HPDE6-E6E7 (cell line): Measurements from ENCODE around the gene NYAP2.

ENCODE experiments used
- DNase-seq: peaks from one replicate; pipeline ENCODE4 v3.0.0; 2011; ENCODE audit warnings: missing footprints; ENCODE audit errors: extremely low spot score

Gene NYAP2

GRCh38 chr2:225558399-225559071, 159.0 kb downstream of the NYAP2 start:
- DNase-seq, result no peak

GRCh38 chr2:225559072-225559415, 159.5 kb downstream of the NYAP2 start:
- no peak for DNase-seq

- DNase-seq, result no peak
These were observed 167.3 kb downstream of the NYAP2 start for GRCh38 chr2:225566798-225567197.

- no peak for DNase-seq
These were observed 170.5 kb downstream of the NYAP2 start for GRCh38 chr2:225569995-225570394.

GRCh38 chr2:225573603-225574002, 174.1 kb downstream of the NYAP2 start:
- no peak for DNase-seq

- DNase-seq, result no peak
These were observed 175.2 kb downstream of the NYAP2 start for GRCh38 chr2:225574582-225575138.

- DNase-seq, result no peak
These were observed 181.6 kb downstream of the NYAP2 start for GRCh38 chr2:225581135-225581534.

- no peak for DNase-seq
These were observed 182.4 kb downstream of the NYAP2 start for GRCh38 chr2:225581906-225582305.

- DNase-seq, result no peak
These were observed 183.0 kb downstream of the NYAP2 start for GRCh38 chr2:225582355-225583116.

GRCh38 chr2:225584796-225585195, 185.3 kb downstream of the NYAP2 start:
- no peak for DNase-seq

GRCh38 chr2:225590932-225591331, 191.4 kb downstream of the NYAP2 start:
- DNase-seq, result no peak

- no peak for DNase-seq
These were observed 198.4 kb downstream of the NYAP2 start for GRCh38 chr2:225597911-225598310.

- DNase-seq, result no peak
These were observed 198.9 kb downstream of the NYAP2 start for GRCh38 chr2:225598426-225598825.

- DNase-seq, result no peak
These were observed 199.4 kb downstream of the NYAP2 start for GRCh38 chr2:225598897-225599296.

- DNase-seq, result no peak
These were observed 200.3 kb downstream of the NYAP2 start for GRCh38 chr2:225599856-225600255.

- no peak for DNase-seq
These were observed 200.9 kb downstream of the NYAP2 start for GRCh38 chr2:225600444-225600843.

- DNase-seq, result no peak
These were observed 201.4 kb downstream of the NYAP2 start for GRCh38 chr2:225600865-225601264.

GRCh38 chr2:225602205-225602604, 202.7 kb downstream of the NYAP2 start:
- no peak for DNase-seq

GRCh38 chr2:225608136-225608535, 208.6 kb downstream of the NYAP2 start:
- DNase-seq, result no peak

GRCh38 chr2:225612636-225613035, 213.1 kb downstream of the NYAP2 start:
- DNase-seq, result no peak

GRCh38 chr2:225614915-225615314, 215.4 kb downstream of the NYAP2 start:
- DNase-seq, result no peak

- no peak for DNase-seq
These were observed 216.0 kb downstream of the NYAP2 start for GRCh38 chr2:225615514-225615913.

GRCh38 chr2:225616372-225616771, 216.9 kb downstream of the NYAP2 start:
- no peak for DNase-seq
